Measurements from ENCODE around the gene TIMM23.

The TIMM23 gene

GRCh38 chr10:46031648-46032532, 59.6 kb downstream of the TIMM23 start:
- Histone ChIP-seq H2BK5ac (ENCODE audit: low read length) (peak overlapping the region; percentile 44), H2BK120ac (ENCODE audit: low read depth, low read length) (peak overlapping the region; percentile 33), H2AK5ac (ENCODE audit: low read length) (no peak overlapping the region), H3K4me2 (ENCODE audit: low read length) (no peak overlapping the region), H3K79me2 (ENCODE audit: control insufficient read depth, insufficient read depth, low read length) (peaks cover 22% of the 10 kb centered on the region), H3K56ac (ENCODE audit: low read length) (peak overlapping the region; percentile 65), H3K27me3 (ENCODE audit: insufficient read depth, low read length, poor library complexity) (no peaks in the 10 kb centered on the region), H4K8ac (ENCODE audit: low read depth, low read length) (no peak overlapping the region), H3K27ac (ENCODE audit: low read depth, low read length) (no peak overlapping the region), H4K5ac (ENCODE audit: low read length) (peak overlapping the region; percentile 12), H3K23ac (ENCODE audit: low read length) (no peak overlapping the region), H2BK15ac (replicated peaks; ENCODE audit: low read depth) (no peak overlapping the region), H3K4ac (ENCODE audit: low read depth, low read length) (peak overlapping the region; percentile 22), H3K9ac (ENCODE audit: low read length) (peak overlapping the region; percentile 23), H3K79me1 (ENCODE audit: low read length) (peaks cover 10% of the 10 kb centered on the region), H3K4me1 (ENCODE audit: control insufficient read depth, low read depth, low read length) (peaks cover 11% of the 10 kb centered on the region), H3K36me3 (ENCODE audit: control insufficient read depth, insufficient read depth, low read length) (no peaks in the 10 kb centered on the region), H3K18ac (ENCODE audit: low read length) (peak overlapping the region; percentile 13), H3K4me3 (ENCODE audit: low read length) (no peak overlapping the region)
- no CpG with 5 or more reads among the region's 6 CpGs for whole genome bisulfite sequencing (ENCODE audit: extremely low coverage, insufficient coverage, low lambda C conversion rate)
- peak; percentile 54 for DNase-seq

- Histone ChIP-seq H3K27ac (ENCODE audit: low read depth, low read length) (no peak overlapping the region), H3K4ac (ENCODE audit: low read depth, low read length) (peak overlapping the region; percentile 67), H3K79me1 (ENCODE audit: low read length) (peaks cover 5% of the 10 kb centered on the region), H3K27me3 (ENCODE audit: insufficient read depth, low read length, poor library complexity) (no peaks in the 10 kb centered on the region), H3K4me3 (ENCODE audit: low read length) (no peak overlapping the region), H3K4me2 (ENCODE audit: low read length) (no peak overlapping the region), H3K79me2 (ENCODE audit: control insufficient read depth, insufficient read depth, low read length) (peaks cover 12% of the 10 kb centered on the region), H3K4me1 (ENCODE audit: control insufficient read depth, low read depth, low read length) (peaks cover 11% of the 10 kb centered on the region), H2BK120ac (ENCODE audit: low read depth, low read length) (no peak overlapping the region), H2BK15ac (replicated peaks; ENCODE audit: low read depth) (no peak overlapping the region), H3K18ac (ENCODE audit: low read length) (no peak overlapping the region), H3K23ac (ENCODE audit: low read length) (no peak overlapping the region), H2BK5ac (ENCODE audit: low read length) (no peak overlapping the region), H4K8ac (ENCODE audit: low read depth, low read length) (no peak overlapping the region), H3K56ac (ENCODE audit: low read length) (no peak overlapping the region), H4K5ac (ENCODE audit: low read length) (no peak overlapping the region), H2AK5ac (ENCODE audit: low read length) (no peak overlapping the region), H3K36me3 (ENCODE audit: control insufficient read depth, insufficient read depth, low read length) (no peaks in the 10 kb centered on the region), H3K9ac (ENCODE audit: low read length) (no peak overlapping the region)
- DNase-seq, result peak; percentile 48
Measured at GRCh38 chr10:46033602-46034011, 61.3 kb downstream of the TIMM23 start.

GRCh38 chr10:46035923-46036849, 63.9 kb downstream of the TIMM23 start:
- H3K27me3 ChIP-seq (ENCODE audit: insufficient read depth, low read length, poor library complexity), result no peaks in the 10 kb centered on the region
- no peak overlapping the region for H4K8ac ChIP-seq (ENCODE audit: low read depth, low read length)
- peak overlapping the region; percentile 65 for H2BK120ac ChIP-seq (ENCODE audit: low read depth, low read length)
- no peak overlapping the region for H3K23ac ChIP-seq (ENCODE audit: low read length)
- no peak overlapping the region for H4K5ac ChIP-seq (ENCODE audit: low read length)
- no peak overlapping the region for H3K4me3 ChIP-seq (ENCODE audit: low read length)
- H3K27ac ChIP-seq (ENCODE audit: low read depth, low read length), result no peak overlapping the region
- H3K4me2 ChIP-seq (ENCODE audit: low read length), result no peak overlapping the region
- peaks cover 6% of the 10 kb centered on the region for H3K4me1 ChIP-seq (ENCODE audit: control insufficient read depth, low read depth, low read length)
- H3K56ac ChIP-seq (ENCODE audit: low read length), result peak overlapping the region; percentile 75
- no peak overlapping the region for H2BK15ac ChIP-seq (replicated peaks; ENCODE audit: low read depth)
- DNase-seq, result peak; percentile 62
- peak overlapping the region; percentile 17 for H2BK5ac ChIP-seq (ENCODE audit: low read length)
- no peak overlapping the region for H3K4ac ChIP-seq (ENCODE audit: low read depth, low read length)
- no peaks in the 10 kb centered on the region for H3K79me1 ChIP-seq (ENCODE audit: low read length)
- H2AK5ac ChIP-seq (ENCODE audit: low read length), result peak overlapping the region; percentile 71
- WGBS (ENCODE audit: extremely low coverage, insufficient coverage, low lambda C conversion rate), result no CpG with 5 or more reads among the region's 8 CpGs
- H3K36me3 ChIP-seq (ENCODE audit: control insufficient read depth, insufficient read depth, low read length), result no peaks in the 10 kb centered on the region
- H3K18ac ChIP-seq (ENCODE audit: low read length), result no peak overlapping the region
- no peaks in the 10 kb centered on the region for H3K79me2 ChIP-seq (ENCODE audit: control insufficient read depth, insufficient read depth, low read length)
- H3K9ac ChIP-seq (ENCODE audit: low read length), result no peak overlapping the region

GRCh38 chr10:46037107-46037825, 65.0 kb downstream of the TIMM23 start:
- Histone ChIP-seq H2BK5ac (ENCODE audit: low read length) (no peak overlapping the region), H3K18ac (ENCODE audit: low read length) (no peak overlapping the region)
- WGBS (ENCODE audit: extremely low coverage, insufficient coverage, low lambda C conversion rate), result no CpG with 5 or more reads among the region's 8 CpGs

GRCh38 chr10:46040004-46040403, 67.7 kb downstream of the TIMM23 start:
- Histone ChIP-seq H3K56ac (ENCODE audit: low read length) (no peak overlapping the region), H3K79me2 (ENCODE audit: control insufficient read depth, insufficient read depth, low read length) (no peaks in the 10 kb centered on the region), H2BK5ac (ENCODE audit: low read length) (no peak overlapping the region), H3K4me1 (ENCODE audit: control insufficient read depth, low read depth, low read length) (peaks cover 3% of the 10 kb centered on the region), H3K27ac (ENCODE audit: low read depth, low read length) (no peak overlapping the region), H4K5ac (ENCODE audit: low read length) (no peak overlapping the region), H3K4ac (ENCODE audit: low read depth, low read length) (no peak overlapping the region), H3K36me3 (ENCODE audit: control insufficient read depth, insufficient read depth, low read length) (no peaks in the 10 kb centered on the region), H3K27me3 (ENCODE audit: insufficient read depth, low read length, poor library complexity) (no peaks in the 10 kb centered on the region), H3K18ac (ENCODE audit: low read length) (no peak overlapping the region), H2BK15ac (replicated peaks; ENCODE audit: low read depth) (no peak overlapping the region), H2BK120ac (ENCODE audit: low read depth, low read length) (no peak overlapping the region), H4K8ac (ENCODE audit: low read depth, low read length) (no peak overlapping the region), H3K79me1 (ENCODE audit: low read length) (no peaks in the 10 kb centered on the region), H3K23ac (ENCODE audit: low read length) (no peak overlapping the region), H2AK5ac (ENCODE audit: low read length) (no peak overlapping the region), H3K9ac (ENCODE audit: low read length) (no peak overlapping the region), H3K4me3 (ENCODE audit: low read length) (no peak overlapping the region), H3K4me2 (ENCODE audit: low read length) (no peak overlapping the region)
- no CpG with 5 or more reads among the region's 3 CpGs for WGBS (ENCODE audit: extremely low coverage, insufficient coverage, low lambda C conversion rate)
- no peak for DNase-seq

More at GRCh38 chr10:46037107-46037825, 65.0 kb downstream of the TIMM23 start:
- no peak for DNase-seq
- H2BK15ac ChIP-seq (replicated peaks; ENCODE audit: low read depth), result no peak overlapping the region
- no peak overlapping the region for H3K4me2 ChIP-seq (ENCODE audit: low read length)
- no peak overlapping the region for H3K56ac ChIP-seq (ENCODE audit: low read length)
- no peaks in the 10 kb centered on the region for H3K36me3 ChIP-seq (ENCODE audit: control insufficient read depth, insufficient read depth, low read length)
- no peak overlapping the region for H4K5ac ChIP-seq (ENCODE audit: low read length)
- H3K4me1 ChIP-seq (ENCODE audit: control insufficient read depth, low read depth, low read length), result peaks cover 4% of the 10 kb centered on the region
- no peaks in the 10 kb centered on the region for H3K79me1 ChIP-seq (ENCODE audit: low read length)
- peak overlapping the region; percentile 71 for H2AK5ac ChIP-seq (ENCODE audit: low read length)
- H3K23ac ChIP-seq (ENCODE audit: low read length), result no peak overlapping the region
- no peak overlapping the region for H4K8ac ChIP-seq (ENCODE audit: low read depth, low read length)
- H3K27ac ChIP-seq (ENCODE audit: low read depth, low read length), result no peak overlapping the region
- no peak overlapping the region for H3K9ac ChIP-seq (ENCODE audit: low read length)
- H3K4me3 ChIP-seq (ENCODE audit: low read length), result no peak overlapping the region
- H3K79me2 ChIP-seq (ENCODE audit: control insufficient read depth, insufficient read depth, low read length), result no peaks in the 10 kb centered on the region
- H3K4ac ChIP-seq (ENCODE audit: low read depth, low read length), result no peak overlapping the region
- no peak overlapping the region for H2BK120ac ChIP-seq (ENCODE audit: low read depth, low read length)
- H3K27me3 ChIP-seq (ENCODE audit: insufficient read depth, low read length, poor library complexity), result no peaks in the 10 kb centered on the region
